HG03469 (cell line): ENCODE results near the gene GSTT4.
"Not testable (repeated sequence)": the region's sequence is repeated elsewhere in the genome, so short reads cannot be mapped to it uniquely, and the experiment has no call there.

Source experiments
- ATAC-seq: cut with Tn5 transposase; IDR thresholded peaks from one replicate; pipeline ENCODE4 v1.9.1; 2021; ENCODE audit warnings: mild to moderate bottlenecking, moderate library complexity, moderate number of reproducible peaks; ENCODE audit not compliant: unreplicated experiment

Gene GSTT4

DNA sequence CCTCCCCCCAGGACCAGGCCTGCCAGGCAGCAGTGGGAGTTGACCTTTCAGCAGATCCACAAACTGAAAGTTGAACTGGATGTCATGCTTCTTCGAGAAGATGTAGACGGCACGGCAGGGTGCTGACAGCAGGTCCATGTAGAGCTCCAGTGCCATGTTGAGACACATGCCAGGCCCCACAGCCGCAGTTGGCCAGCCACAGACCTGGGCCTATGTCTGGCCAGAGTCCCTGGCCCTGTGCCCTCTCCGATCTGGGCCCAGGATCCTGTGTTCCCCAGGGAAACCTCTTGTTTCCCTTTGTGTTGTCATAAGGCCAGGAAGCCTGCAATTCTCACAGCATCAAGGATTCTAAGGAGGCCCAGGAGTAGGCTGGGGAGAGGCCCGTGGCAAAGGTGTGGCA, at the start of gene GSTT4:
Gene GSTT4, minus strand, starts transcription at position 253 of the 400 bp plus-strand sequence. Its CDS starts 97 bp downstream, at position 156.
- ATAC-seq: no peak

DNA sequence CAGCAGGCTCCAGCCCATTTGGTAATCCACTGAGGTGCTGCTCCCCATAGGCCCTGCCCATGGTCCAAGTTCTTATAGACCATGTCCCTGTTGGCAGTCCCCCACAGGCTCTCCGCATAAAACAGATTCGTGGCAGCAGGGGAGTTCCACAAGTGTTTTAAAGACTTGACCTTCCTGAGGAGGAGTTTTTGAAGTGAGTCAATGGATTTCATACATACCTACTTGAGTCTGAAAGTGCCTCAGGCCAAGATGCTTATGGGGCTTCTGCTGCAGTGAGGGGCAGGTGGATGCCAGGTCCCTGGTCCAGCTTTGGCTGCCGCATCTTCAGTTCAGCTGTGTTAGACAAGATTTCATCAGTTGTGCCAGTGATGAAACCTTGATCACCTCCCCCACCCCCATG, 49.1 kb upstream of the GSTT4 start:
- no peak for ATAC-seq

DNA sequence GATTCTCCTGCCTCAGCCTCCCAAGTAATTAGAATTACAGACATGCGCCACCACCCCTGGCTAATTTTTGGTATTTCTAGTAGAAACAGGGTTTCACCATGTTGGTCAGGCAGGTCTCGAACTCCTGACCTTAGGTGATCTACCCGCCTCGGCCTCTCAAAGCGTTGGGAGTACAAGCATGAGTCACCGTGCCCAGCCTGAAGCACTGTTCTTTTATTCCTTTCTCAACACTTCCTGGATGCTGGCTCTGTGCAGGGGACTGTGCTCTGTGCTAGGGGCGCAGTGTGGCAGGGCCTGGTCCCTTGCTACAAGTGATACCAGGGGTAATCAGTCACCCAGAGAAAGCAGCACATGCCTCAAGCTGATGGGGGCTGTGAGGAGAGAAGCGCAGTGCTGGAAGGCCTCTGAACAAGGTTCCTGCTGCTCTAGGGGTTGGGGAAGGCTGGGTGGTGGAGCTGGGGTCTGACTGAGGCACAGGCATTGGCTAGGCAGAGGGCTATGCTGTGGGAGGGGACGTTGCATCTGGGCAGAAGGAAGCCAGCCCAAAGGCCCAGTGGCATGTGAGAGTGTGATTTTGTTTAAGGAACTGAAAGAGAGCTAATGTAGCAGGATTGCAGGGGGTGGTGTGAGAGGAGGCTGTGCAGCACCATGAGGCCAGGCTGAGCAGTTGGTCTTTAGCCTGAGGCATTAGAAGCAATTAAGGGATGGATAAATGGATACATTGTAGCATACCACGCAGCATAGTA, 48.4 kb upstream of the GSTT4 start:
- ATAC-seq: no peak

DNA sequence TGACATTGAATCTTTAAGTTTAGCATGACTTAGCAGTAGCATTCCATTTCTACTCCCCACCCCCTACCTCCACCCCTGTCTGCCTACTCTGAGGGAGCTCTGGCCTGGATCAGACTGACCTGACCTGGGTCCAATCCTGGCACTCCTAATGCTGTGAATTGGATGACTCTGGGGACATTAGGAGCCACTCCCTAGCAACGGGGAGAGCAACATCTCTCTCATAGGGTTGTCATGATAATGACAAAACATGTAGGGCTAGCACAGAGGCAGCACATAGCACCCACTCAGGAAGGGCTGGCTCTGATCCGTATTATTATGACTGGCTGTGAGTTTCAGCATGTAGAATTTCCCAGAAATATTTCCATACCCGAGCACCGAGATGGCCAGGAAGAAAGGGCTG, 46.3 kb upstream of the GSTT4 start:
- ATAC-seq: no peak

DNA sequence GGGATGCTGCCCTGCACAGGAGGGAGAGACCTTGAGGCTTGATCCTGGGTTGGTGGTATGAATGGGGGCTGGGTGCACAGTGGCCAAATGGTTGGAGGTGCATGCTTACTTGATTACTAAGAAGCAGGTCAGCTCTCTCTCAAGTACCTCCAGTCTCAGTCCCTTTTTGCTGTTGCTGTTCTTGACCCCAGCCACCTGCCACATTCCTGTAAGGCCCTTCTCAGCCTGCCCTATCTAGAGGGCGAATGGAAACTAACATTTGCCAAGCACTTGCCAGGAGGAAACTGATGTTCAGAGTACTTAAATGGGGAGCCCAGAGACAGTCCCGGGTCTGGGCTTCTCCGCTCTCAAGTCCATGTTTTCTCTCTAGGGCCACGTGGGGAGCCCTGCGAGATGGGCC, 45.8 kb upstream of the GSTT4 start:
- no peak for ATAC-seq

DNA sequence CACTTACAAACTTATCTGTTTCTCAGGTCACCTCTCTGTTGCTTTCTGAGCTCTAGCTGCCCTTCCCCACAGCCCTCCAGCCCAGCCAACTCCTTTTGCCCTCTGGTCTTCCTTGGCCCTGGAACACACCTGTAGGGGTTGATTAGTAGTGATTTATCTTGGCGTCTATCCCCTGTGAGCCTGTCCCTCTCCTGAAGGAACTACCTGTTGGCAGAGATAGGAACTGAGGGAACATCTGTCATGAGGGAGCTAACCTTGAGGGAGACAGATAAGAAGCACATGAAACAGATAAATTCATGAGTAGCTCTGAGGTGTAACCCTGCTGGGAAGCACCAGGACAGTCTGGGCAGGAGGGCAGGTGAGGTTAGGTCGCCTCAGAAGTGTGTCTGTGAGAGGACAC, 44.7 kb upstream of the GSTT4 start:
- ATAC-seq: no peak

DNA sequence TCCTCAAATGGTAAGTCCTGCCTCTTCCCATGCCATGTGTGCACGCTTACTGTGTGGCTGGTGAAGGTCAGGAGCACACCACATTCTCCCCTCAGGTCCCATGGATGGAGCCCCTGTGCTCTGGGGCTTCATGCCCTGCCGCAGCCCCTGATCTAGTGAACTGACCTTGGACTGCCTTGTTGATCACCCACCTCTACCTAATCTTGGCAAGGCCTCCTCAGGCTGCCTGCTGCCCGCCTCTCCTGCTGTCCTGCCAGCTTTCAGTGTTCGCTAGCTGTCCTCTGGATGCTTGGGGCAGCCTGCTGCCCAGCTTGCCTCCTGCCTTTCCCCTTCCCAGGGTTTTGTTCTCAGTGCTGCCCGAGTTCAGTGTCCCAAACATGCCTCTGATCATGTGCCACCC, 44.0 kb upstream of the GSTT4 start:
- no peak for ATAC-seq

- ATAC-seq: no peak
Measured at GRCh38 chr22:24046024-24046423, 40.8 kb upstream of the GSTT4 start.

DNA sequence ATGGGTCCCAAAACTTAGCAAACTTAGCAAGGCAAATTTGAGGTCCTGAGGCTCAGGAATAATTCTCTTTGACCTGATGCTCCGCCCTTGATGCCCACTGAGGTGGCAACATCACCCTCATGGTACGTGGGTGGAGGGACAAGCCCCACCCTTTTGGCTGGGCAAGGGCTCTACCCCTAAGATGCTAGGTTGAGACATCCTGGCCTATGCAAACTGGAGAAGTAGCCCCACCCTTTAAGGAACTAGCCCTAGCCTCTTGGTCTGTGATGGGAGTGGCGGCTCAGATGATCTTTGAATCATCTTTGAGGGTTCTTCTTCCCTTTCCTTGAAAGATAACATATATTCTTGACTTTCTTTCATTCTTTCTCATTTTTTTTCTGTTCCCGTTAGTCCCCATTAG, 38.7 kb upstream of the GSTT4 start:
- ATAC-seq: no peak

GRCh38 chr22:24043465-24043864, 38.2 kb upstream of the GSTT4 start:
- not testable (repeated sequence) for ATAC-seq

DNA sequence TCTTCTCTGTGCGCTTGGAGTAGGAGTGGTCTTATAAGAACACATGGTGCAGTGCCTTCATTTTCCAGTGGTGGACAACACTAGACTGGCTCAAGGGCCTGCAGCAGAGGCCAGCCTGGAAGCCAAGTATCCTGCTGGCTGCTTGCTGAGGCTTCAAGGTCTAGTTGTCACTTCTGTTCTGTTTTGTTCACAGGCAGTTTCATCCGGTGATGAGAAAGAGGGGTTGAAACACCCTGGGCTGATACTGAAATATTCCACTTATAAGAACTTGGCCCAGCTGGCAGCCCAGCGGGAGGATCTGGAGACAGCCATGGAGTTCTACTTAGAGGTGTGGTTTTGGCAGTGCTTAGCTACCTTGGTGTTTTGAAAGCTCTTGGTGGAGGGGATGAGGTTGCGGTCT, 35.7 kb upstream of the GSTT4 start:
- ATAC-seq: no peak

- no peak for ATAC-seq
Measured at GRCh38 chr22:24039046-24039445, 33.8 kb upstream of the GSTT4 start.

DNA sequence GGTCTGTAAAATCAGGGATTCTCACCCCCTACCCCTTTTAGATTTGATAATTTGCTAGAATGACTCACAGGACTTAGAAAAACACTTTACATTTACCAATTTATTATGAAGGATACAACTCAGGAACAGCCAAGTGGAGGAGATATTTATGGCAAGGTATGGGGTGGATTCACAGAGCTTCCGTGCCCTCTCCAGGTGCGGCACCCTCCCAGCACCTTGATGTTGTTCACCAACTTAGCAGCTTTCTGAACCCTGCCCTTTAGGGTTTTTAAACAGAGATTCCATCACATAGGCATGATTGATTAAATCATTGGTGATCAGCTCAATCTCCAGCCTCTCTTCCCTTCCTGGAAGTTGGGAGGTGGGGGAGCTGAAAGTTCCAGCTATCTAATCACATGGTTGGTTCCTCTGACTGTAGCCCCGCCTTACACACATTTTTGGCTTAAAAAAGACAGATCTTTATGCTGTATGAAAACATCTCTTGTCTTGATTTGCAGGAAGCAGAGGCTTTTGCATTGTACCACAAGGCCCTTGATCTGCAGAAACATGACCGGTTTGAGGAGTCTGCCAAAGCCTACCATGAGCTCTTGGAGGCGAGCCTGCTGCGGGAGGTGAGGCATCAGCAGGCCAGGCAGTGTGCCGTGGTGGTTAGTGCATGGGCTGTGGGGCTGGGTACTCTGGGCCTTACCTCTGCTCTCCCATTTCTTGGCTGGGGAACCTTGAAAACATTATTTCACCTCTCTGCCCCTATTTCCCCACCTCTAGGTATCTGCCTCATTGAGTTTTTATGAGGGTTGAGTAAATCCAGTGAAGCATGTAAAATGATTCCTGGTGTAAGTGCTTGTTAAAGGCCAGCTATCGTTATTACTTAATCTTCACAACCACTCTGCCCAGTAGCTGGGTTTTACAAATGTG, 32.9 kb upstream of the GSTT4 start:
- ATAC-seq: no peak

DNA sequence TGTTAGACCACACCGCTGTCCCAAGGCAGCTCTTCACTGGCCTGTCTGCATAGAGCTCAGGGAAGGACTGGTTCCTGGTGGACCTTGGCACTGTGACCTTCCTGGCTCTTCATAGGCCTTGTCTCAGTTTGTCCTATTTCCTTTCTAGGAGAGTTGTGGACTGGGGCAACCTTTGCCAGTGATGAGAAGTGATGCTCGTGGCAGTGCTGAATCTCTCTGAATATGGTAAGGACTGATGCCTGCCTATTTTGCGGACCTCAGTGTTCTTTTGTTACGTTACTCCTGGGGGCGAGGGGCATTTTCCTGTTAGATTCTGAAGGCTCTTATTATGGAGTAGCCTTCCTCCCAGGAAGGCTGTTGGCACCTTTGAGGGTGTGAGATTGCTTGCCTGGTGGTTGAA, 30.0 kb upstream of the GSTT4 start:
- ATAC-seq: no peak

DNA sequence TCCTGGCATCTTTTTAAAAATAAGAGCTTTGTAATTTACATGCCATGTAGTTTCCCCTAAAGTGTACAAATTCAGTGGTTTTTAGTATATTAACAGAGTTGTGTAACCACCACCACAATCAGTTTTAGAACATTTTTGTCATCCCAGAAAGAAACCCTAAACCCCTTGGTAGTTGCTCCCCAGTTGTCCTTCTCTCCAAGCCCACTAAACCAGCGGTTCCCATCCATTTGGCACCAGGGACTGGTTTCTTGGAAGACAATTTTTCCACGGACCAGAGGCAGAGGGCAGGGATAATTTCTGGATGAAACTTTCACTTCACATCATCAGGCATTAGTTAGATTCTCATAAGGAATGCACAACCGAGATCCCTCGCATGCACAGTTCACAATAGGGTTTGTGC, 28.5 kb upstream of the GSTT4 start:
- ATAC-seq: no peak

DNA sequence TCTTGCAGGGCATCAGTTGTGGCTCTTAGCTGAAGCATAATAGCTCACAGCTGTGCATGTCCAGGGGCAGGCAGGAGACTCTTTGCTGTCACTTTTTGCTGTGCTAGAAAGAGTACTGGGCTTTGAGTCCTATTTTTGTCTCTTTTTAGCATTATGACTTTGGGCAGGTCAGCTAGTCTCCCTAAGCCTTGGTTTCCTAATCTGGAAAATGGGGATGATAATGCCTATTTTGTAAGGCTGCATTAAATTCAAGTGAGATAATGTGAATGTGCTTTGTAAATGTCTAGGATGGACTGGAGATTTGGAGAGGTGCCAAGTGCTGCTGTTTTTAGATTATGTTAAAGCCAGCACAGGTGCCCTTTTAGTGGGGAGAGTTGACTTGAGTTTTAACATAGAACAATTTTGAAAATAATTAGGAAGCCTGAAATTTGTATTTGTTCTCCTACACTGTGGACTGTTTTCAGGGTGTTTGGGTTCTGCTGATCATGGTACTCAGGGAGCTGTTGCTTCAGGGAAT, 25.0 kb upstream of the GSTT4 start:
- ATAC-seq: no peak

GRCh38 chr22:24029304-24029703, 24.1 kb upstream of the GSTT4 start:
- ATAC-seq: no peak

- no peak for ATAC-seq
Measured at GRCh38 chr22:24028533-24028932, 23.3 kb upstream of the GSTT4 start.

GRCh38 chr22:24027991-24028390, 22.7 kb upstream of the GSTT4 start:
- no peak for ATAC-seq

- ATAC-seq: no peak
Measured at GRCh38 chr22:24027389-24027975, 22.2 kb upstream of the GSTT4 start.

DNA sequence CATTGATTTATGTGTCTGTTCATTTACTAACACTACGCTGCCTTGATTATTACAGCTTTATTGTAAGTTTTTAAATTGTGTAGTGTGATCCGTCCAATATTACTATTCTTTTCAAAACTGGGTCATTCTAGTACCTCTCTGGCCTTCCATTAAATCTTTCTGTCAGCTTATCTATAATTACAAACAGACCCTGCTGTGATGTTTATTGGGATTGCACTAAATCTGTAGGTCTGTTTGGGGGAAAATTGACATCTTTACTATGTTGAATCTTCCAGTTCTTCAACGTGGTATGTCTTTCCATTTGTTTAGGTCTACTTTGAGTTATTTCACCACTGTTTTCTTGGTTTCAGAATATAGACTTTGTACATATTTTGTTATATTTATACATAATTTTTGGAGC, 21.5 kb upstream of the GSTT4 start:
- ATAC-seq: no peak

DNA sequence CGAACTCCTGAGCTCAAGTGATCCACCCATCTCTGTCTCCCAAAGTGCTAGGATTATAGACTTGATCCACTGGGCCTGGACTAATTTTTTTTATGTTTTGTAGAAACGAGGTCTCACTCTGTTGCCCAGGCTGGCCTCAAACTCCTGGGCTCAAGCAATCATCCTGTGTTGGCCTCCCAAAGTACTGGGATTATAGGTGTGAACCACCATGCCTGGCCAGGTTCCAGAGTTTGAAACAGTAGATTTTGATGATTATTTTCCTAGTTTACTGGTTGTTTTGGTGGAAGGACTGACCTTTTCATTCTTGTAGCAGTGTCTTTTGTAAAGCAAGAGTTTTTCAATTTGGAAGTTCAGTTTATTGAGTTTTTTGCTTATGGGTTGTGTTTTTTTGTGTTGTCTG, 20.8 kb upstream of the GSTT4 start:
- ATAC-seq: no peak
